ENCODE measurements around the gene LCP1. TPM values are rescaled to one million over a fixed set of nuclear protein-coding genes. Genes with fewer than 3 reads are reported as not detected.

The LCP1 gene
- total RNA-seq, 1 donor from 2014 or later: 758 TPM

DNA sequence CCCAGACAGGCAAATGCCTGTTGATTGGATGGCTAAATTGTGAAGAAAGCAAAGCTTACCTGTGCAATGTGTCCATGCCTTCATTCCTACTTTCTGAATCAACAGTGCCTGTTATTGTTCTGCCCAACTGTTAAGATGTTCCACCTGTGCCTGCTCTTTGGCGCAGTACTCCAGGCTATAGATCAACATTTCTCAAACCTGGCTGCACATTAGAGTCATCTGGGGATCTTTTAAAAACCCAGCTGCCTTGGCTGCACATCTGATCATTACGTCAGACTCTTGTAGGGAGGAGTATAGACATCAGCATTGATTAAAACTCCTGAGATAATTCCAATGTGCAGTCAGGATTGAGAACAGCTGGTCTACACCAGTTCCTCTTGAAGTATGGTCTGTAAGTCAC is 60.9 kb downstream of the LCP1 start:
- intact Hi-C loops (cut with micrococcal nuclease): loop anchor here (5.0 to 10.0 kb wide), 2 partner anchors 69 to 156 kb away; partner anchors contain the start of gene ZC3H13
- no peak overlapping the region for H3K27ac Mint-ChIP-seq

GRCh38 chr13:46119883-46120614 is 61.9 kb downstream of the LCP1 start:
- peaks cover 21% of the 10 kb centered on the region for H3K27me3 Mint-ChIP-seq (ENCODE audit: insufficient read depth)
- H3K27ac Mint-ChIP-seq: no peak overlapping the region
- no peak for DNase-seq (ENCODE audit: low spot score)
- no peak overlapping the region for H3K4me3 Mint-ChIP-seq
- H3K36me3 Mint-ChIP-seq (ENCODE audit: low read depth): peaks cover 3% of the 10 kb centered on the region
- no peaks in the 10 kb centered on the region for H3K9me3 Mint-ChIP-seq
- H3K4me1 Mint-ChIP-seq (ENCODE audit: low read depth): peaks cover 7% of the 10 kb centered on the region
- intact Hi-C loops (cut with micrococcal nuclease): loop anchor here (5.0 to 10.0 kb wide), 2 partner anchors 68 to 155 kb away; partner anchors contain the start of gene ZC3H13

More for the DNA sequence above, 60.9 kb downstream of the LCP1 start:
- peaks cover 18% of the 10 kb centered on the region for H3K27me3 Mint-ChIP-seq (ENCODE audit: insufficient read depth)
- peaks cover 10% of the 10 kb centered on the region for H3K36me3 Mint-ChIP-seq (ENCODE audit: low read depth)
- peaks cover 16% of the 10 kb centered on the region for H3K4me1 Mint-ChIP-seq (ENCODE audit: low read depth)
- H3K4me3 Mint-ChIP-seq: no peak overlapping the region
- DNase-seq (ENCODE audit: low spot score): no peak
- H3K9me3 Mint-ChIP-seq: no peaks in the 10 kb centered on the region

DNA sequence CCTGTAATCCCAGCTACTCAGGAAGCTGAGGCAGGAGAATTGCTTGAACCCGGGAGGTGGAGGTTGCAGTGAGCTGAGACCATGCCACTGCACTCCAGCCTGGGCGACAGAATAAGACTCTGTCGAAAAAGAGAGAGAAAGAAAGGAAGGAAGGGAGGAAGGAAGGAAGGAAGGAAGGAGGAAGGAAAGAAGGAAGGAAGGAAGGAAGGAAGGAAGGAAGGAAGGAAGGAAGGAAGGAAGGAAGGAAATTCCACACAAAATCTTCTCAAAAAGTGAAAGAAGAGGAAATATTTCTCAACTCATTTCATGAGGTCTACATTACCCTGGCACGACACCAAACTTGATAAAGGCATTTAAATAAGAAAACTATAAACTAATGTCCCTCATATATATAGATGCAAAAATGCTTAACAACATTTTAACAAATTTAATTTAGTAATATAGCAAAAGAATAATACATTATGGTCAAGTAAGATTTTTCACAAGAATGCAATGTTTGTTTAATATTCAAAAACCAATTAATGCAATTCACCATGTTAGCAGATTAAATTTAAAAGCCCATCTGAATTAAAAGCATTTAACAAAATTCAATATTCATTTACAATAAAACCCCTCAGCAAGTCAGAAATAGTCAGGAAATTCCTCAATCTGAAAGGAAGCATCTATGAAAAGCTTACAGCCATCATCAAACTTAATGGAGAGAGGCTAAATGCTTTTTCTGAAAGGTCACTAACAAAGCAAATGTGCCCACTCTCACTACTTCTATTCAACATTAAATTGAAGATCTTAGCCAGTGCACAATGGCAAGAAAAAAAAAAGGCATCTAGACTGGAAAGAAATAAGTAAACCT is 65.1 kb downstream of the LCP1 start:
- intact Hi-C loops (cut with micrococcal nuclease): no loop called here
- Mint-ChIP-seq H3K27me3 (ENCODE audit: insufficient read depth) (peaks cover 29% of the 10 kb centered on the region), H3K4me1 (ENCODE audit: low read depth) (no peaks in the 10 kb centered on the region), H3K4me3 (no peak overlapping the region), H3K36me3 (ENCODE audit: low read depth) (no peaks in the 10 kb centered on the region), H3K27ac (no peak overlapping the region), H3K9me3 (no peaks in the 10 kb centered on the region)
- no peak for DNase-seq (ENCODE audit: low spot score)

DNA sequence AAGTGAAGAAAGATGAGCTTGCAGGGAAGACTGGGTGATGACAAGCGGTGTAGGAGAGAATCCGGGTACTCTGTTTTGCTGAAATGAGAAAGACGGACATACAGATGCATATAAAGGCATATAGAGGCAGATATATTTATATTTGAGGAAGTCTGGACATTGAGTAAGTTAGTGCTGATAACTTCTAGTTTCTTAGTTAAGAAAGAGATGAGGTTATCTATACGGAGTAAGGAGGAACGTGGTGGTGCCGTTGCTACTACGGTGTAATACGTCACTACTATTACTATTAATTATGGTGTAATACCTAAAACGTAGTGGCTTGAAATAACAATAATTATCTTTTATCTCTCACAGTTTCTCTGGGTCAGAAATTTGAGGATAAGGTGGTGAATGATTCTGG is 67.4 kb downstream of the LCP1 start:
- Mint-ChIP-seq H3K4me1 (ENCODE audit: low read depth) (no peaks in the 10 kb centered on the region), H3K4me3 (no peak overlapping the region), H3K9me3 (no peaks in the 10 kb centered on the region), H3K36me3 (ENCODE audit: low read depth) (no peaks in the 10 kb centered on the region), H3K27me3 (ENCODE audit: insufficient read depth) (peaks cover 43% of the 10 kb centered on the region), H3K27ac (no peak overlapping the region)
- intact Hi-C loops (cut with micrococcal nuclease): no loop called here
- no peak for DNase-seq (ENCODE audit: low spot score)

DNA sequence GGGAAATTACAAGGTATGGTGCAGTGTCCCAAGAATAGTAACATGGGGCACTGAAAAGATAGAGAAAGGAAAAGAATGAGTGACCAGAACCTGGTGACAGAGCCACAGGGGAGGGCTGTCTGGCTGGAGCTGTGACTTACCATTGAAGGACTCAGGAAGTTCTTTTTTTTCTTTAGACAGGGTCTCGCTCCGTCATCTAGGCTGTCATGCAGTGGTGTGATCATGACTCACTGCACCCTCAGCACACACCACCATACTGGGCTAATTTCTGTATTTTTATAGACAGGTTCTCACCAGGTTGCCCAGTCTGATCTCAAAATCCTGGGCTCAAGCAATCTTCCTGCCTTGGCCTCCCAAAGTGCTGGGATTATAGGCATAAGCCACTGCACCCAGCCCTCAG is 68.4 kb downstream of the LCP1 start:
- Mint-ChIP-seq H3K36me3 (ENCODE audit: low read depth) (no peaks in the 10 kb centered on the region), H3K4me1 (ENCODE audit: low read depth) (no peaks in the 10 kb centered on the region), H3K4me3 (no peak overlapping the region), H3K27me3 (ENCODE audit: insufficient read depth) (peaks cover 44% of the 10 kb centered on the region), H3K27ac (no peak overlapping the region), H3K9me3 (no peaks in the 10 kb centered on the region)
- no peak for DNase-seq (ENCODE audit: low spot score)
- intact Hi-C loops (cut with micrococcal nuclease): no loop called here

DNA sequence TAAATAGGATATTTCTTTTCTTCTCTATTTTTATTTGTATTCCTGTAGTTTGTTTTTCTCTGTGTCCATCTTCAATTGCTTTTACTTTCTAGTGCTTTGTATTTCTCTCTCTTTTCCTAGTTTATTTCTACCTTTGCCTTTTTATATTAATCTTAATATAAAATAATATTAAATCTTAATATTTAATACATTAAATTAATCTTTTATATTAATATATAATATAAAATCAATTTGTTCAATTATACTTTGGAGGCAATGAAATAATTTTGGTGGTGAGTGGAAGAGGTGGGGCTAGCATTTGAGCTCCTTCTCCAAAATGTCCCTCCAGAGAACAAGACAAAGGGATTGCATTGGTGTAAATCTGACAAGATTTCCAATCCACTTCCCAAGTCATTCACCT is 70.8 kb downstream of the LCP1 start:
- H3K36me3 Mint-ChIP-seq (ENCODE audit: low read depth): no peaks in the 10 kb centered on the region
- H3K4me1 Mint-ChIP-seq (ENCODE audit: low read depth): peaks cover 7% of the 10 kb centered on the region
- H3K9me3 Mint-ChIP-seq: no peaks in the 10 kb centered on the region
- no peak overlapping the region for H3K27ac Mint-ChIP-seq
- H3K4me3 Mint-ChIP-seq: no peak overlapping the region
- peaks cover 36% of the 10 kb centered on the region for H3K27me3 Mint-ChIP-seq (ENCODE audit: insufficient read depth)
- intact Hi-C loops (cut with micrococcal nuclease): no loop called here
- DNase-seq (ENCODE audit: low spot score): no peak

DNA sequence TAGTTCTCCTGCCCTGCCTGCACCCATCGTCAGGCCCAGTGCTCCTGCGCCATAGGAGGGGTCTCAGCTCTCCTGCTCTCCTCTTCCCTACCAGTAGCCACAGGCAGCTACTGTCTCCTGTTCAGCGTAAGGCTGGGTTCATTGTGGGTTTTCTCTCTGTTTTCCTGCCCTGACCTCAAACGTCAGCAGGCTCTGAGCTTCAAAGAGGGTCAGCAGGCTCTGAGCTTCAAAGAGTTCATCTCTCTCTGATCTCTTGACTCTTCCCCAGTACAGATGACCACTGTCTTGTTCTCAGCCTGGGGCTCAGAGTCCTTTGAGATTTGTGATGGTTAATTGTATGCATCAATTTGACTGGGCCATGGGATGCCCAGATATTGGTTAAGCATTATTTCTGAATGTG is 72.5 kb downstream of the LCP1 start:
- no peak for DNase-seq (ENCODE audit: low spot score)
- intact Hi-C loops (cut with micrococcal nuclease): no loop called here
- no peak overlapping the region for H3K4me3 Mint-ChIP-seq
- no peaks in the 10 kb centered on the region for H3K36me3 Mint-ChIP-seq (ENCODE audit: low read depth)
- peaks cover 7% of the 10 kb centered on the region for H3K4me1 Mint-ChIP-seq (ENCODE audit: low read depth)
- peaks cover 30% of the 10 kb centered on the region for H3K27me3 Mint-ChIP-seq (ENCODE audit: insufficient read depth)
- H3K27ac Mint-ChIP-seq: no peak overlapping the region
- no peaks in the 10 kb centered on the region for H3K9me3 Mint-ChIP-seq

DNA sequence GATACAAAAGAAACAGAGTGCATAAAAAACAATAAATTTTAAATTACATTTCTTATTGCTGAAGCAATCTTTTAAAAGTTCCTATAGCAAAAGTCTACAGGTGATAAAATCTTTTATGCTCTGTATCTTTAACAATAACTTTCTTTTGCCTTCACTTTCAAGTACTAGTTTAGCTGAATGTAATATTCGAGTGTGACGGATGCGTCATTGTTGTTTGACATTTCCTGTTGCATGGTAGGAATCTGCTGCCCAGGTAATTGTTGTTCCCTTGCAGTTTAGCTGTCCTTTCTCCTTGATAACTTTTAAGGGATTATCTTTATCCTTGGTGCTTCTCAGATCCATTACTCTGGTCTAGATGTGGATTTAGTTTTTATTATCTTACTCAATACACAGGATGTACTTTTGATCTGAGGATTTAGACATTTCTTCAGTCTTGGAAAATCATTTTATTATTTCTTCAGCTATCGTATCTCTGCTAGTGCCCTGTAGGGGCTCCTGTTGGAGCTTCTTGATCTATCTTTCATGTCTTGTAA is 75.1 kb downstream of the LCP1 start:
- Mint-ChIP-seq H3K4me3 (no peak overlapping the region), H3K27me3 (ENCODE audit: insufficient read depth) (peaks cover 28% of the 10 kb centered on the region), H3K27ac (no peak overlapping the region), H3K4me1 (ENCODE audit: low read depth) (peaks cover 7% of the 10 kb centered on the region), H3K36me3 (ENCODE audit: low read depth) (no peaks in the 10 kb centered on the region), H3K9me3 (no peaks in the 10 kb centered on the region)
- intact Hi-C loops (cut with micrococcal nuclease): no loop called here
- DNase-seq (ENCODE audit: low spot score): no peak

DNA sequence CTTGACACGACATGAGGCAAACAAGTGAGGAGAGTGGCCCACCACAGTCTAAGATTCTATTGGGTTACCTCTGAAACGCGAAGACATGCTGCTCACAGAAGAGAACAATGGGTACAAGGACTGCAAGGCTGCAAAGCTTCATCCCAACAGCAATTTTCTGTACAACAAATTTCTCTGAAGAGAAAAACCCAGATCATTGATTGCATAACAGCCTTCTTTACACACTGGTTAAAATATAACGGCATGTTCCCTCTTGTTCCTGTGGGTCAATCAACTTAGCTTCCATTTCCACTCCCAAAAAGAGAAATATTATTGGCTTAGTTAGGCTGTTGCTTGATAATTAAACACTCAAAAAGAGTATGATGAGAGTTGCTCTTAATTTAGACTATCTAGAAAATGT is 77.1 kb downstream of the LCP1 start, which contains the start of gene CPB2:
Gene CPB2, minus strand, starts transcription at position 166 of the 400 bp plus-strand sequence. Its CDS starts 24 bp downstream, at position 142.
- Mint-ChIP-seq H3K36me3 (ENCODE audit: low read depth) (no peaks in the 10 kb centered on the region), H3K27me3 (ENCODE audit: insufficient read depth) (peaks cover 16% of the 10 kb centered on the region), H3K27ac (no peak within 1 kb of the TSS), H3K4me3 (no peak within 1 kb of the TSS), H3K9me3 (no peaks in the 10 kb centered on the region), H3K4me1 (ENCODE audit: low read depth) (peaks cover 7% of the 10 kb centered on the region)
- intact Hi-C loops (cut with micrococcal nuclease): no loop called here
- no peak for DNase-seq (ENCODE audit: low spot score)

DNA sequence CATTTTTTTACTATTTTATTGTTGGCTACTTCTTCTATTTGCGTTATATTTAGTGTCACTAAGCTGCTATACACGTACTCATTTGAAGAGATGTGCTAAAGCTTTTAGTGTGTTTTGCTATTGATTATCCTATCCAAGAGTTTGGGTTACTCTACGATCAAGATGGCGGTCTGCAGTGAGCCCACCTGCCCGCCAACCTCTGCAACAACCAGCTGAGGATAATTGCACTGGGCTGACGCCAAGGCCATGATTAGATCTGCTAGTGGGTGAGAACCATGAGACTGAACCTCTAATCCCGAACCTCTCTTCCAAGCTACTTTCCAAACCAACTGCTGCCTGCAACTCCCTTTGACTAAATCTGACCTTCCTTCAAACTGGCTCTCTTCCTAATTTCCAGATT is 78.9 kb downstream of the LCP1 start:
- intact Hi-C loops (cut with micrococcal nuclease): no loop called here
- no peaks in the 10 kb centered on the region for H3K9me3 Mint-ChIP-seq
- no peak for DNase-seq (ENCODE audit: low spot score)
- H3K36me3 Mint-ChIP-seq (ENCODE audit: low read depth): no peaks in the 10 kb centered on the region
- no peak overlapping the region for H3K27ac Mint-ChIP-seq
- H3K4me3 Mint-ChIP-seq: no peak overlapping the region
- H3K4me1 Mint-ChIP-seq (ENCODE audit: low read depth): peaks cover 7% of the 10 kb centered on the region
- H3K27me3 Mint-ChIP-seq (ENCODE audit: insufficient read depth): peaks cover 5% of the 10 kb centered on the region

DNA sequence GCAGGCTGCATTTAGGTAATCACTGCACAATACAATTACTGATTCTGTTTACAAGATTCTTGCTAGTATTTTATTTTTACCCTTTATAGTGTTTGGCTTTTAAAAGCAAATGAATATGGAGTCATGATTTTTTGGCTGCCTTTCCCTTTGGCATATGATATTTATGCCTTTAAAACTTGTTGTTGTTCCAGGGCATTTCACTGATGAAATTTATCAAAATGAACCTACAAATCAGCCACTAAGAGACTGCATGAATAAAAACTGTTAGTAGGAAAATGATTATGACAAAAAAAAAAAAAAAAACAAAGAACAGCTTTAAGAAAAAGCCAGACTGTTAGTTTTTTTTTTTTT is 79.7 kb downstream of the LCP1 start:
- Mint-ChIP-seq H3K9me3 (no peaks in the 10 kb centered on the region), H3K4me3 (no peak overlapping the region), H3K27me3 (ENCODE audit: insufficient read depth) (peaks cover 5% of the 10 kb centered on the region), H3K27ac (no peak overlapping the region), H3K36me3 (ENCODE audit: low read depth) (no peaks in the 10 kb centered on the region), H3K4me1 (ENCODE audit: low read depth) (peaks cover 6% of the 10 kb centered on the region)
- DNase-seq (ENCODE audit: low spot score): no peak
- intact Hi-C loops (cut with micrococcal nuclease): no loop called here

- H3K4me1 Mint-ChIP-seq (ENCODE audit: low read depth): no peaks in the 10 kb centered on the region
- H3K27me3 Mint-ChIP-seq (ENCODE audit: insufficient read depth): peaks cover 5% of the 10 kb centered on the region
- H3K9me3 Mint-ChIP-seq: no peaks in the 10 kb centered on the region
- intact Hi-C loops (cut with micrococcal nuclease): no loop called here
- no peaks in the 10 kb centered on the region for H3K36me3 Mint-ChIP-seq (ENCODE audit: low read depth)
- no peak overlapping the region for H3K27ac Mint-ChIP-seq
- no peak for DNase-seq (ENCODE audit: low spot score)
- H3K4me3 Mint-ChIP-seq: no peak overlapping the region
Observed at GRCh38 chr13:46101484-46102254, 80.3 kb downstream of the LCP1 start.

Measured in activated T-helper 1 cell treated with anti-CD3 and anti-CD28 coated beads, Interleukin-12 subunit alpha, Interleukin-12 subunit beta, Interleukin-2, Interleukin-4 antibody, amounts not matched to agents 30 ng/mL and 10 ng/mL and 1 ng/mL, durations not matched to agents 14 hours and 24 hours and 36 hours (primary cell).